Brain microvascular endothelial cell (primary cell): Measurements from ENCODE around the gene GALNT15.

ENCODE experiments used
- DNase-seq: peaks from one replicate; pipeline ENCODE4 v3.0.0-alpha.2; 2020
- H3K27ac ChIP-seq: fragments of 250-450 bp; sonication (Bioruptor Pico); 2 replicates; pipeline ENCODE4 v1.5.1; 2020; ENCODE audit warnings: mild to moderate bottlenecking, moderate library complexity
- H3K27me3 ChIP-seq: fragments of 250-450 bp; sonication (Bioruptor Pico); replicated peaks from 2 replicates; pipeline ENCODE4 v1.5.1; 2020; ENCODE audit warnings: mild to moderate bottlenecking
- H3K36me3 ChIP-seq: fragments of 250-450 bp; sonication (Bioruptor Pico); replicated peaks from 2 replicates; pipeline ENCODE4 v1.5.1; 2020; ENCODE audit warnings: mild to moderate bottlenecking
- H3K4me3 ChIP-seq: 2 replicates; pipeline ENCODE4 v1.5.1; 2011; ENCODE audit warnings: low read depth, mild to moderate bottlenecking, control low read depth, low read length, moderate library complexity
- CTCF ChIP-seq: IDR thresholded peaks from 2 replicates; pipeline ENCODE4 v1.5.1; 2011; ENCODE audit warnings: low read depth, mild to moderate bottlenecking, moderate library complexity, low read length, control low read depth, inconsistent platforms; ENCODE audit errors: missing control alignments
- in situ Hi-C: cut with HindIII; loops from 2 replicates; pipeline ENCODE4 v1.10.0; 2017; ENCODE audit warnings: low sequenced_read_pairs, low pct_ligation_motif_present

GALNT15 gene

GRCh38 chr3:16255726-16256125 lies 81.2 kb downstream of the GALNT15 start:
- in situ Hi-C loops = no loop called here
- H3K36me3 ChIP-seq = peaks cover 3% of the 10 kb centered on the region
- H3K27me3 ChIP-seq = no peaks in the 10 kb centered on the region

DNA sequence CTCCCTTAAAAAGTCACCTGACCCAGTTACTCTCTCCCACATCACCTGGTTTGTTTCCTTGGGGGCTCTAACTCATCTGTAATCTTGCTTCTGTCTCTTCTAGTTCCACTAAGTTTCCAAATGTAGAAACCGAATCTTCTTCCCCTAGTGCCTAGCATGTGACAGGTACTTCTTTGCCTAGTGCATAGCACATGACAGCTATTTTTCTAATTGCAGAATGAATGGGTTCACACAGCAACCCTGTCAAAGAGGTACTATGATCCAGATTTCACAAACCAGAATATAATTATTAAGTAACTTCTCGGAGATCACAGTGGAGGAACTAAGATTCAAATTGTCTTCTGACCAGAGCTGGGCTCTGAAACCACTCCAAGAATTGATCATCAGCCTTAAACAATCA lies 82.8 kb downstream of the GALNT15 start:
- Histone ChIP-seq H3K4me3 (no peak overlapping the region), H3K27ac (no peak overlapping the region), H3K36me3 (peaks cover 6% of the 10 kb centered on the region), H3K27me3 (no peaks in the 10 kb centered on the region)
- no peak for TF ChIP-seq CTCF
- DNase-seq = no peak
- in situ Hi-C loops = no loop called here

More at GRCh38 chr3:16255726-16256125, 81.2 kb downstream of the GALNT15 start:
- no peak for TF ChIP-seq CTCF
- Histone ChIP-seq H3K4me3 (no peak overlapping the region), H3K27ac (no peak overlapping the region)
- DNase-seq = no peak

DNA sequence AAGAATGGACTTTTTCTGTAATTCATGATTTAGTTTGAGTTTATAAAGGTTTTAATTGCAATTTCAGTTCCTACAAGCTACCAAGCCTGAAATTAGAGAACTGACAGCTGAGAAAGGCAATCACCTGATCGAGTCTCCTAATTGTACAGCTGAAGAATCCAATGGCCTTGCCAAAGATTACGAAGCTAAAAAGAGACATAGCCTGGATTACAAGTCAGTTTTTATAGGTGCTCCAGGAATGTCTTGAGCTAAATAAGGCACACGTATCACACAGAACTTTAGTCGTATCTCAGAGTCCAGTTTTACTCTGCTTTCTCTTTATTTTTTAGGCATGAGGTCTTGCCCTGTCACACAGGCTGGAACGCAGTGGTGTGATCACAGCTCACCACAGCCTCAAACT lies 83.7 kb downstream of the GALNT15 start:
- H3K27ac ChIP-seq = no peak overlapping the region
- TF ChIP-seq CTCF = no peak
- H3K4me3 ChIP-seq = no peak overlapping the region
- in situ Hi-C loops = no loop called here
- DNase-seq = no peak
- H3K36me3 ChIP-seq = peaks cover 6% of the 10 kb centered on the region
- no peaks in the 10 kb centered on the region for H3K27me3 ChIP-seq

GRCh38 chr3:16258866-16259265 lies 84.4 kb downstream of the GALNT15 start:
- peaks cover 6% of the 10 kb centered on the region for H3K36me3 ChIP-seq
- no peak for DNase-seq
- H3K27ac ChIP-seq = no peak overlapping the region
- H3K27me3 ChIP-seq = no peaks in the 10 kb centered on the region
- no peak for TF ChIP-seq CTCF
- H3K4me3 ChIP-seq = no peak overlapping the region
- in situ Hi-C loops = no loop called here

DNA sequence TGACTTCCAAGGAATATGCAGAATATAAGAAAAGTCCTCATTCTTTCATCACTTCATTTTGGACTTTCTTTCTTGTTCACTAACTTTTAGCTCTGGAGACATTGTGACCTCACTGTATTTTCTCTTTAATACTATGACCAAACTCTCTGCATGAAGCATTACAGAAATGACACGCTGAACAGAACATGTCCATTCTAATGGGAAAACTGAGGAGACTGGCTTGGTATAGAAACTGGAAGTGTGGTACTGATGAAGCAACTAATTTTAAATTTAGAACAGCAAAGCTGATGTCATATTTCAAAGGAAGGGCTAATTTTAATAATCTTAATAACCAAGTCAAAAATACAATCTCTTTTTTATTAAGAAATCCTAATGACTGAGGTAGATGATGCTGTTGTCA lies 85.6 kb downstream of the GALNT15 start:
- Histone ChIP-seq H3K27me3 (no peaks in the 10 kb centered on the region), H3K4me3 (no peak overlapping the region), H3K36me3 (peaks cover 6% of the 10 kb centered on the region), H3K27ac (no peak overlapping the region)
- no peak for TF ChIP-seq CTCF
- in situ Hi-C loops = no loop called here
- no peak for DNase-seq

GRCh38 chr3:16262174-16262573 lies 87.7 kb downstream of the GALNT15 start:
- Histone ChIP-seq H3K4me3 (no peak overlapping the region), H3K36me3 (peaks cover 6% of the 10 kb centered on the region), H3K27ac (no peak overlapping the region), H3K27me3 (no peaks in the 10 kb centered on the region)
- TF ChIP-seq CTCF = no peak
- no peak for DNase-seq
- in situ Hi-C loops = no loop called here
